A673 (cell line): Measurements from ENCODE around the gene EPPIN. TPM values are rescaled to one million over a fixed set of nuclear protein-coding genes. Genes with fewer than 3 reads are reported as not detected.

Source experiments
- BruUV-seq: library from RNA; stranded (reverse); fragments of 400-500 nt; replicated peaks from 2 replicates; lab custom pipeline; 2021; lab: Mats Ljungman, UMichigan
- CTCF ChIA-PET: fragments of 300-600 bp; sonication (Branson Sonifier 250); formaldehyde crosslinking; loops from one replicate; lab custom pipeline; 2022; ENCODE audit warnings: antibody characterized with exemption; lab: Charles Lee
- POLR2A ChIA-PET: fragments of 300-600 bp; sonication (Branson Sonifier 250); formaldehyde crosslinking; loops from one replicate; lab custom pipeline; 2022; ENCODE audit warnings: antibody characterized with exemption; ENCODE audit not compliant: low non-redundant PET; lab: Charles Lee
- DNase-seq: peaks from one replicate; pipeline ENCODE4 v3.0.0-alpha.2; 2015; ENCODE audit warnings: low spot score
- H3K27ac ChIP-seq: fragments of 200-600 bp; sonication (generic); 2 replicates; pipeline ENCODE4 v1.5.1; 2016; ENCODE audit warnings: mixed run types, low read depth, mild to moderate bottlenecking, mixed read lengths, antibody characterized with exemption, low read length; ENCODE audit not compliant: poor library complexity, severe bottlenecking
- H3K27me3 ChIP-seq: fragments of 200-600 bp; sonication (generic); replicated peaks from 2 replicates; pipeline ENCODE4 v1.6.1; 2017; ENCODE audit warnings: mixed run types, low read depth, mild to moderate bottlenecking, mixed read lengths, antibody characterized with exemption, low read length; ENCODE audit not compliant: insufficient read depth, poor library complexity
- H3K36me3 ChIP-seq: fragments of 200-600 bp; sonication (generic); 2 replicates; pipeline ENCODE4 v1.6.1; 2016; ENCODE audit warnings: mixed run types, mild to moderate bottlenecking, mixed read lengths, antibody characterized with exemption, low read length; ENCODE audit not compliant: insufficient read depth, poor library complexity, severe bottlenecking
- H3K4me1 ChIP-seq: fragments of 200-600 bp; sonication (generic); 2 replicates; pipeline ENCODE4 v1.6.1; 2017; ENCODE audit warnings: mixed run types, mild to moderate bottlenecking, mixed read lengths, antibody characterized with exemption, low read length; ENCODE audit not compliant: insufficient read depth, poor library complexity, severe bottlenecking
- H3K4me3 ChIP-seq: fragments of 200-600 bp; sonication (generic); 2 replicates; pipeline ENCODE4 v1.5.1; 2016; ENCODE audit warnings: low read depth, mixed run types, mild to moderate bottlenecking, mixed read lengths, low read length; ENCODE audit not compliant: poor library complexity, severe bottlenecking
- H3K9me3 ChIP-seq: fragments of 200-600 bp; sonication (generic); 2 replicates; pipeline ENCODE4 v1.6.1; 2016; ENCODE audit warnings: mixed run types, low read depth, mild to moderate bottlenecking, mixed read lengths, antibody characterized with exemption, low read length; ENCODE audit not compliant: poor library complexity, severe bottlenecking
- CTCF ChIP-seq: fragments of 300-800, 200-600 bp; sonication (generic); conservative IDR thresholded peaks from 2 replicates; pipeline ENCODE4 v1.5.1; 2017; ENCODE audit warnings: low read depth, mild to moderate bottlenecking, antibody characterized with exemption, low read length, moderate library complexity, mixed read lengths
- EZH2 ChIP-seq: fragments of 200-600 bp; sonication (generic); IDR thresholded peaks from 2 replicates; pipeline ENCODE4 v1.6.1; 2017; ENCODE audit warnings: borderline replicate concordance, low read depth, mild to moderate bottlenecking, mixed read lengths, antibody characterized with exemption, low read length; ENCODE audit not compliant: poor library complexity, severe bottlenecking
- intact Hi-C: fragments of 100-400 bp; cut with micrococcal nuclease; formaldehyde crosslinking; loops from one replicate; pipeline ENCODE4 v1.10.0; 2022; ENCODE audit not compliant: unreplicated experiment
- total RNA-seq: library from RNA; stranded (reverse); gene quantifications from 2 replicates; pipeline ENCODE4 v1.2.3, GENCODE V29; 2021

The EPPIN gene
- total RNA-seq, 1 experiment from 2014 or later = not detected

- peaks cover 18% of the 10 kb centered on the region for H3K27me3 ChIP-seq
- no TSS peak for BruUV-seq
- intact Hi-C loops = no loop called here
- ChIA-PET CTCF (interaction anchor here (0.7 kb wide), 1 partner anchor 114 kb away, joined by 4 read pairs; no protein-coding TSS in a partner anchor), POLR2A (no interaction called here)
- no peak overlapping the region for H3K4me3 ChIP-seq
- no peaks in the 10 kb centered on the region for H3K36me3 ChIP-seq
- no peaks in the 10 kb centered on the region for H3K9me3 ChIP-seq
- H3K27ac ChIP-seq = no peak overlapping the region
- DNase-seq = no peak
- TF ChIP-seq EZH2 = no peak
- no peak for TF ChIP-seq CTCF
- H3K4me1 ChIP-seq = no peaks in the 10 kb centered on the region
Observed at GRCh38 chr20:45564760-45565276, 17.6 kb upstream of the EPPIN start.

- no TSS peak for BruUV-seq
- POLR2A ChIA-PET = no interaction called here
- Histone ChIP-seq H3K27me3 (peaks cover 16% of the 10 kb centered on the region), H3K9me3 (no peaks in the 10 kb centered on the region), H3K27ac (no peak overlapping the region), H3K4me3 (no peak overlapping the region), H3K4me1 (no peaks in the 10 kb centered on the region), H3K36me3 (no peaks in the 10 kb centered on the region)
- CTCF ChIA-PET = no interaction called here
- no peak for DNase-seq
- intact Hi-C loops = no loop called here
- no peak for TF ChIP-seq EZH2
- no peak for TF ChIP-seq CTCF
Observed at GRCh38 chr20:45555198-45555597, 8.0 kb upstream of the EPPIN start.

- TF ChIP-seq CTCF = no peak
- TF ChIP-seq EZH2 = no peak
- no peak overlapping the region for H3K4me3 ChIP-seq
- H3K9me3 ChIP-seq = no peaks in the 10 kb centered on the region
- H3K4me1 ChIP-seq = no peaks in the 10 kb centered on the region
- H3K27me3 ChIP-seq = peaks cover 12% of the 10 kb centered on the region
- ChIA-PET POLR2A (no interaction called here), CTCF (no interaction called here)
- no peaks in the 10 kb centered on the region for H3K36me3 ChIP-seq
- intact Hi-C loops = no loop called here
- no peak for DNase-seq
- no TSS peak for BruUV-seq
- no peak overlapping the region for H3K27ac ChIP-seq
Observed at GRCh38 chr20:45552456-45552855, 5.3 kb upstream of the EPPIN start.
